SH-SY5Y (cell line): Measurements from ENCODE around the gene H1-8.

ENCODE experiments used
- GATA2 ChIP-seq: IDR thresholded peaks from 2 replicates; pipeline ENCODE4 v1.6.1; 2011; ENCODE audit warnings: mild to moderate bottlenecking, low read depth, low read length
- GATA3 ChIP-seq: IDR thresholded peaks from 2 replicates; pipeline ENCODE4 v1.6.1; 2011; ENCODE audit warnings: low read depth, mild to moderate bottlenecking, low read length, moderate library complexity

- TF ChIP-seq GATA2 (no peak), GATA3 (no peak)
These were observed 13.4 kb upstream of the H1-8 start for GRCh38 chr3:129529436-129530210.
